Activated T-cell treated with anti-CD3 and anti-CD28 coated beads for 48 hours (primary cell): ENCODE measurements around the gene CFD.
"Not testable (repeated sequence)": the region's sequence is repeated elsewhere in the genome, so short reads cannot be mapped to it uniquely, and the experiment has no call there.

ENCODE experiments used
- DNase-seq: peaks from one replicate; pipeline ENCODE4 v3.0.0-alpha.2; 2020; ENCODE audit warnings: low read depth

CFD gene

GRCh38 chr19:852136-853013 is 7.1 kb upstream of the CFD start, which contains the start of gene ELANE:
ELANE (plus strand) TSS chr19:852303; CDS start chr19:852329, 26 bp downstream.
- DNase-seq = no peak

GRCh38 chr19:853014-853585 is 6.4 kb upstream of the CFD start:
- no peak for DNase-seq

- DNase-seq = not testable (repeated sequence)
These were observed 5.7 kb upstream of the CFD start for GRCh38 chr19:853614-854220.

GRCh38 chr19:854549-854948 is 4.9 kb upstream of the CFD start:
- no peak for DNase-seq

GRCh38 chr19:855142-855541 is 4.3 kb upstream of the CFD start:
- no peak for DNase-seq

GRCh38 chr19:855566-856120 is 3.8 kb upstream of the CFD start:
- no peak for DNase-seq

- no peak for DNase-seq
These were observed 1.2 kb upstream of the CFD start for GRCh38 chr19:858284-858683.

GRCh38 chr19:861141-861755 is 1.8 kb downstream of the CFD start:
- DNase-seq = no peak

GRCh38 chr19:861756-862580 is 2.5 kb downstream of the CFD start:
- peak; percentile 65 for DNase-seq

- DNase-seq = peak; percentile 71
These were observed 3.3 kb downstream of the CFD start for GRCh38 chr19:862581-863314.

- DNase-seq = no peak
These were observed 3.8 kb downstream of the CFD start for GRCh38 chr19:863315-863620.

- no peak for DNase-seq
These were observed 7.4 kb downstream of the CFD start for GRCh38 chr19:866769-867300.

GRCh38 chr19:867301-867793 is 7.9 kb downstream of the CFD start:
- DNase-seq = no peak

- DNase-seq = no peak
These were observed 8.5 kb downstream of the CFD start for GRCh38 chr19:867855-868457.

GRCh38 chr19:868458-869244 is 9.2 kb downstream of the CFD start:
- DNase-seq = no peak

GRCh38 chr19:869245-870177 is 10.0 kb downstream of the CFD start:
- no peak for DNase-seq

GRCh38 chr19:870314-870713 is 10.8 kb downstream of the CFD start:
- no peak for DNase-seq

GRCh38 chr19:870963-871401 is 11.5 kb downstream of the CFD start:
- no peak for DNase-seq
